ENCODE data around the gene SNX30.
A peak's percentile ranks its signal among the peaks of the same experiment; 100 is the strongest.

Gene SNX30

GRCh38 chr9:112785986-112786385 is 35.4 kb downstream of the SNX30 start:
- DNase-seq, result no peak

GRCh38 chr9:112786829-112787520 is 36.4 kb downstream of the SNX30 start:
- peak; percentile 4 for DNase-seq

DNA sequence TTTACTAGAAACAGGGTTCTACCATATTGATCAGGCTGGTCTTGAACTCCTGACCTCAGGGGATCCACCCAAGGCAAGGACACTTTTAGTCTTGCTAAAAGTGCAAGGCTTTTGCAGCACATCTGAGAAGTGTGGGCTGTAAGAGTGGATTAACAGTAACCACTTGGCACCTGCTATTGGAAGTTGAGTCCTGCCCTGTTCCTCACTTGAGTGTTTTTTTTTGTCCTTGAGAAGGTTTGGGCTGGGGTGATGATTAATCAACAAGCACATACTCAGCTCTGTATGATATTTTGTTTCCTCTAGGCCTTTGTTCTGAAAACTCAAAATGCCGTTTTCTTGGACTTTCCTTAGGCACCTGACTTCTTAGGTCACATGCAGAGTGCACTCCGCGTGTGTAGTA is 37.4 kb downstream of the SNX30 start:
- DNase-seq, result no peak

DNA sequence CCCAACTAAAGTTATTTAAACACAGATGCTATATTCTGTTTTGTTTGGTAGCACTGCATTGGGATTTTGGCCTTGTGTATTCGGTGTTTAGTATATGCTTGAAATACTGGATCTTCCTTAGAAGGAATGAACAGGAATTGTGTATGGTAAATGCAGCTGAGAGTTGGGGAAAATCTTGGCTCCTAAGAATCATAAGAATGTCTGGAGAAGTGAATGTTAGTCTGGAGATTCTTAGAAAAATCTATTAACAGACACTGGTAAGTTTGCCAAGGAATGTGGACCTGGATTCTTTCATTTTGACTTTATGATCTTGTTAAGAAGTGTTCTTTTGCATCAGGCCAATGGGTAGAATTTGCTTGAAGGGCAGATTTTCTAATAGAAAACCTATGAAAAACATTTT is 38.9 kb downstream of the SNX30 start:
- peak; percentile 38 for DNase-seq

DNA sequence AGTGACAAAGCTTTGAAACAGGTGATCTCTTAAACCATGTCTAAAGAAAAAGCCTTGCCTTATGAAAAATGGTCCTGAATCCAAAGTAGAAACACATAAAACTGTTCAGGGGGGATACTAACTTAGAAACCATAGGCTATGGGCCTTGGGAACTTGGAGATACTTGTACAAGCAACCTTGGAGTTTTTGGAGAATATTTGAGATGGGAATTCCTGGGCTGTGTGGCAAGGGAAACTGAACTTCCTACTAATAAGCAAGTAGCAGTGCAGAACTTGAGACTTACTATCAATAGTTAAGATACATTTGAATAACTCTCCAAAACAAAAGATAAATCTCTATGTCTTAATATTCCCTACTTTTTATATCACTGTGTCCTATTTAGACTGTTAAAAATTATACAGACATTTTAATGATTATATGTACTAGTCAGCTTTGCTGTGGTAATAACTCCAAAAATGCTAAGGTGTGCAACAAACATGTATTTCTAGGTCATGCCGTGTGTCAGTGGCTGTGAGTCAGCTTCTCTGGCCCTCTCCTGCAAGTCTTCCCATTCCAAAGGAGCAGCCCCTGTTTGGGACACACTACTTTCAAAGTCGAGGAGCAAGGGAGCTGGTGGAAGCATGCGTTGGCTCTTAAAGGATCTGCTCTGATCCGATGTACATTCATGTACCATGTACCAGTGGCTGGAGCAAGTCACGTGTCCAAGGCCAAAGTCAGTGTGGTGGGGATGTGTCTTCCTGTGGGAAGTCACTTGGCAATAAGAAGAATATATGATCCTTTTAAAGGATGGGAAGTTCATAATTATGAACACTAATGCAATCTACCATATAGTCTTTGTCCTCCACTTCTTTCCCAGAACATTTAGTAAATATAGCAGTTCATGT is 39.6 kb downstream of the SNX30 start:
- DNase-seq, result peak; percentile 66

DNA sequence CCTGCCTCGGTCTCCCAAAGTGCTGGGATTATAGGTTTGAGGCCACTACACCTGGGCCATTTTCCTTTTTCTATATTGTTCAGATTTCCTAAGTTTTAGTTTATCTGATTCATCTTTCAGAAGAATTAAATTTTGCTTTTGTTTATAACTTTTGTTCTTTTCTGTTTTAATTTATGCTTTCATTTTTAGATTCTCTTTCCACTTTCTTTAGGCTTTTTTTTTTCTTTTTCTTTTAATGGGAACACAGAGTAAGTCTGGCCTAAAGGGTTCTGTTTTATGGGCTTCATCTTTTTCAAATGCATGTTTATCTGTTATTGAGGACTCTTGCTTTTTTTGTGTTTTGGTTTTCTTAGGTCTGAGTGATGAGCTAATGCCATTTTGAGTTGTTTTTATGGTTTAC is 42.1 kb downstream of the SNX30 start:
- no peak for DNase-seq

DNA sequence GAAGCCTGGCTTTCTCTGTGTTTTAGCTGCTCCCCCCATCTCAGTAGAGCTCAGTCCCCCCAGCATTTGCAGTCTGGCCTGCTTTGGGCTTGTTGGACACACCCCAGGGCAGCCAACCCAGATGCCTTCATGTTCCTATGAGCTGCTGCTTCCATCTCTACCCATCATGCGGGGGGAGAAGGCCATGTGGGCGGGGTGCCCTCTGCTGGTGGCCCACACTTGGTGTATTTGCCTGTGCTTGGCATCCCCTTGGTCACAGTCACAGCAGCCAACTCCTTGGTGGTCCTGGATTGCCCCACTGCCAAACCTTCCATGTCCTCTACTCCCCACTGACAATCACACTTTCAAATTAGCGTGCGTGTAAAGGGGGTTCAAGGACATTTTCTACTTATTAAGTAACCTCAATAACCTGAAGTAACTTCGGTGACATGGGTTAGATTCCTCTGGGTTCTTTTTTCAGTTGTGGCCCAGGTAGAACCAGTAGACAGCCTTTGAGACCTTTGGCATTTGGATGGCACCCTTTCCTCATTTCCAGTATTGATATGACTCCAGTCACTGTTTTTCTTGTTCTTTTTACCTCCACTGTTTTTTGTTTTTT is 42.8 kb downstream of the SNX30 start:
- peak; percentile 58 for DNase-seq

DNA sequence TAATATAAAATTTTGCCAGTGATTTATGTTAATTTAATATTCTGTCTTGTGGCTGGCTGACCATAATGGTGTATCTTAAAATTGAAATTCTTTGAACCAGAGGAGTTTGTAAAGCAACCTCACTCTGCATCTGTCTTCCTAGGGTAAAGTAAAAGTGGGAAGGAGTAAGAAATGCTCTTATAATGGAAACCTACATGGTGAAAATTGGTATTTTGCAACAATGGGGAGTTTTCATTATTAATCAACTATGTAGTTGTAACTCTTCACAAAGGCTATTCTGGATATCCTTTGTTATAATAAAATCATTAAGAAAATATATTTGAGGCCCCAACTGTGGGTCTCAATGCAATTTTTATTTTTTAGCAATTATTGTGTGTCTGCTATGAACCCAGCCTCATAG is 44.2 kb downstream of the SNX30 start:
- no peak for DNase-seq

GRCh38 chr9:112795921-112796320 is 45.4 kb downstream of the SNX30 start:
- DNase-seq, result no peak

- DNase-seq, result no peak
Measured at GRCh38 chr9:112796485-112796884, 45.9 kb downstream of the SNX30 start.

GRCh38 chr9:112809351-112809848 is 58.8 kb downstream of the SNX30 start:
- no peak for DNase-seq

DNA sequence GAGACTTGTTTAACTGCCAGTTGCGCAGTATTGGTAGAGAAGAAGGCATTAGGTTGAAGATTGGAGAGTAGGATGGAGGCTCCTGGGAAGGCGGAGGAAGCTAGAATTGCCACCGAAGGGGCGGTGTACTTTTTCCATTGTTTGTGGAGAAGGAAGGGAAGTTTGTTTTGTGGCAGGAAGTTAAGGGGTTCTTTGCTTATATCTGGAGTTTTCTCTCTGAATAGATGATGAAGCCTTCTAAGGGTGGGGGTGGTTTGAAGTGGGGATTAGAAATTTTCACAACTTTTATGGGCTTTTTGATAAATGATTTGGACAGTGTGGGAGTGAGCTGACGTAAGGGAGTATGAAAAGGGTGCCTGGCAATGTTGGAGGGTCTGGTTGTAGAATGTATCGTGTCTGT is 59.3 kb downstream of the SNX30 start:
- DNase-seq, result no peak

DNA sequence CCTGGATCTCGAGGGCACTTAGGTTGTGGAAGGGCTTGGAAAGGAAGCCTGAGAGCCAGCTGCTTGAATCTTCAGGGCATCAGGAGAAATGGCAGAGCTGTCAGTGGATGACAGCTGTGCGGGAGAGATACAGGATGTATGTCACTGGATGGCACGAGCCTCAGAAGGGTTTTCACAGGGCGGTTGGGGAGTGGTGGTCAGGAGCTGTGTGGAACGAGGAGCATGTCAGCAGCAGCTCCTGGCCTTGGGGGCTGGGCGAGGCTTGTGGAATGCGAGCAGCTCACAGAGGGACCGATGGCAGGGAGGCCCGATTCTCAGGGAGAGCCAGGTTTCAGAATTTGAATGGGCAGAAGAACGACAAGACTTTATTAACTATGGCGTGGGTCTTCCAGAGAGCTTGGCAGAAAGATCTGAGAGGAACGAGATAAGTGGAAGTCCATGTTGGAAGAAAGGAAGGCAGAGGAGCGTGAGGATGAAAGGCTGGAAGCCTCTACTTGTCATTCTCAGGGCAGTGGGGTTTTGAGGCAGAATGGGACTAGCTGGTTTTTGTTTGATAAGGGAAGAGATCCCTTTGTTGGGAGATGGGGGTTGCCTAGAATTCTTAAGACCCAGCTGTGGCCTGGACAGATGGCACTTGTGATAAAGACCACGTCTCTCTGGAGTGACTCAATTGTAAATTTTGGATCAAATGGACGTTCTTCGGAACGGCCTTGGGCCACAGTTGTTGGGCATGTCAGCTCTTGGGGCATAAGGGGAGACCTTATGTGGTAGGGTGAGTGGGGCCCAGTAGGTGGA is 60.3 kb downstream of the SNX30 start:
- no peak for DNase-seq

DNA sequence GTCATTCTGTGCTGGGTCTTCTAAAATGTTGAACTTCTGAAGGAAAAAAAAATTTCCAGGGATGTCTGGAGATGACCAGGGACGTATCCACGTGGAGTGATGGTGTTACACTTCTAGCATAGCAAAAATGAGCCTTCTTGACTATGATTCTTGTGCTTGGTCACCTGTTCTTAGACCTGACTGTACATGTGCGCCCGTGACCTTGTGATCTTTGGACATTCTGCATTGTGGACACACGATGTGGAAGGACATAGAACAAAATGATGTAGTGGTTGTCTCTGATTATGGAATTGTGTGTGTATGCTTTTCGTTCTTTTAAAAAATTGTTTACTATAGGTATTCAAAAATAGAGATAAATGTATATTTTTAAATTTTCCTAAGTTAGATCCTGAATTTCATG is 61.0 kb downstream of the SNX30 start:
- DNase-seq, result no peak

GRCh38 chr9:112815868-112816267 is 65.3 kb downstream of the SNX30 start:
- no peak for DNase-seq

GRCh38 chr9:112817860-112818203 is 67.3 kb downstream of the SNX30 start:
- no peak for DNase-seq

DNA sequence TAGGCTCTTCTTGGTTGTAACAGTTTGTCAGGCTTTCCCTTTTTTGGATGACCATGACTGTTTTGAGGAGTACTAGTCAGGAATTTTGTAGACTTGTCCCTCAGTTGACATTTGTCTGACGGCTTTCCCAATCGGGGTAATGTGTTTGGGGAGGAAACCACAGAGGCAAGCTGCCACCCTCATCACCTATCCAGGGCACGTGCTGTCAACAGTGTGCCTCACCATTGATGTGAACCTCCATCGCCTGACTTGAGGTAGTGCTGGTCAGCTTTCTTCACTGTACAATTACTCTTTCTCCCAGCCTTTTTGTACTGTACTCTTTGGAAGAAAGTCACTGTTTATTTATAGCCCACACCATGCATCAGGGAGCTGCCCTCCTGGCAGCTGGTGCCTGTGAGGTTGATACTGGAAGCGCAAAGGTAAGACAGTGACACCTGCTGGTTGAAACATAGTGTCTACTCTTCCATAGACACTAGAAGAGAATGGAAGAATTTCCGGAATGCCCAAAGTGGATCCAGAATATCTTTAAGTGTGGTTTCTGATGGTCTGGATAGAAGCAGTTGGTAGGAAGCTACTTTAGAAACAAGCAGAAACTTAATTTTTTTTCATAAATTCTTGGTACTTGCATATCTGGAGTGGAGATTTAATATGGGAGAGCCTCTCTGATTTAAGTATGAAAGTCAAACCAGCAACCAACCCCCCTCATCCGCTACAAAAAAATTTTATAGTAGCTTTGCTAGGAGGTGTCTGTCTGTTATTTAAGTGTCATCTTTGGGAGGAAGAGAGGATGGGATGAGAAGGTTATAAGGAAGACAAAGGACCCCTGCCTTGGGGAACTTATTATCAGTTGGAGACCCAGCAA is 69.3 kb downstream of the SNX30 start:
- peak; percentile 64 for DNase-seq

DNA sequence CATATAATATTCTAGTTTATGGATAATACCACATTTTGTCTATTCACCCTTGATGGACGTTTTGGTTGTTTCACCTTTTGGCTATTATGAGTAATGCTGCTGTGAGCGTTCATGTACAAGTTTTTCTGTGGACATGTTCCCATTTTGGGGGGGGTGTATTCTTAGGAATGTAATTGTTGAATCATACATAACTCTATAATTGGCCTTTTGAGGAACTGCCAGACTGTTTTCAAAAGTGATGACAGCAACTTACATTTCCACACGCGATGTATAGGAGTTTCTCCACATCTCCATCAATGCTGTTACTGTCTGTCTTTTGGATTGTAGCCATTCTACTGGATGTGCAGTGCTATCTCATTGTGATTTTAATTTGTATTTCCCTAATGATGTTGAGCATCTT is 70.3 kb downstream of the SNX30 start:
- no peak for DNase-seq

GRCh38 chr9:112822618-112823017 is 72.1 kb downstream of the SNX30 start:
- DNase-seq, result no peak

DNA sequence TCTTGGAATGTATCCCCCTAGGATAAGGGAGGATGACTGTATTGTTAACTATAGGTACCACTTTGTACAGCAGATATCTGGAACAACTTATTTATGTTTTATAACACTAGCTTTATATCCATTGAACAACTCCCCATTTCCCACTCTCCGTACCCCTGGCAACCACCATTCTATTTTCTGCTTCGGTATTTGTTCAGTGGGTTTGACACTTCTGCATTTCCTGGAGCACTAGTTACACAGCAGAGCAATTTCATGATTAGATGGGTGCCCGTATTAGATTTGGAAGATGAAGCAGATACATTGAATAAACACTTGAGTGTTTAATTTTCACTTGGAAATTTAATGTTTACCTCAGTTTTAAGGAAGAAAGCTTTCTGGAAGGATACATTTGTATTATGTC is 72.7 kb downstream of the SNX30 start:
- DNase-seq, result no peak

DNA sequence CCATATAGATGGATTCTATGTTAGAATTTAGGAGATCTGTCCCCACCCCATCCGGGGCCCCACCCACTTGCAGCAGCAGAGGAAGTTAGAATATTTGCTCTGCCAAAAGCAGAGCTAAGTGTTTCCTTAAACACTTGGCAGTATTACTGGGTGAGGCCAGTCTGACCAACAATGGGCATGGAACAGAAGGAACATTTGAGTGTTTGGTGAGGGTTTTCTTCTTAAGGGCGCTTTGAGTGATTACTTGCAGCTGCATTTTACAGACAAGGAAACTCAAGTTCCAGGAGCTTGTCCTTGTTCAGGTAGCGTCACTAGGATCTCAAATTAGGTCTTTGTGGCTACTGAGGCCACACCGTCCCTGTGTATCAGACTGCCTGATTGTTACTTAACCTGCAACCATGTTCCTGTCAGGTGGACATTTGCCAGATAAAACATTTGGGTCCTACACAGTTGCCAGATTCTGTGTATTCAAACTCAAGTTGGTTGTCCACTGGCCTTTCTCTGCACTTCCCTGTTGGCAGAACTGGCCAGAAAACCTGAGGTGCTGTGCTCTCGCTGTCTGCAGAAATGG is 80.8 kb downstream of the SNX30 start:
- no peak for DNase-seq

GRCh38 chr9:112831969-112832368 is 81.4 kb downstream of the SNX30 start:
- DNase-seq, result no peak

Measured in kidney glomerular epithelial cell (primary cell).